Nephron progenitor cell (in vitro differentiated cells): Measurements from ENCODE around the gene OR5V1.
A peak's percentile ranks its signal among the peaks of the same experiment; 100 is the strongest.
"Not testable (repeated sequence)": the region's sequence is repeated elsewhere in the genome, so short reads cannot be mapped to it uniquely, and the experiment has no call there.

Experiments used
- DNase-seq: peaks from one replicate; pipeline ENCODE4 v3.0.0; 2021
- H3K27ac Mint-ChIP-seq: 2 replicates; pipeline ENCODE4 v1.8.0; 2021; ENCODE audit warnings: mild to moderate bottlenecking, moderate library complexity, mixed read lengths
- H3K27me3 Mint-ChIP-seq: 2 replicates; pipeline ENCODE4 v1.8.0; 2021; ENCODE audit warnings: mild to moderate bottlenecking, low read depth, mixed read lengths; ENCODE audit not compliant: poor library complexity
- H3K36me3 Mint-ChIP-seq: 2 replicates; pipeline ENCODE4 v1.8.0; 2021; ENCODE audit warnings: low read depth, mixed read lengths
- H3K4me1 Mint-ChIP-seq: 2 replicates; pipeline ENCODE4 v1.8.0; 2021; ENCODE audit warnings: mixed read lengths
- H3K4me3 Mint-ChIP-seq: 2 replicates; pipeline ENCODE4 v1.8.0; 2021; ENCODE audit warnings: mild to moderate bottlenecking, moderate library complexity, mixed read lengths
- H3K9me3 Mint-ChIP-seq: 2 replicates; pipeline ENCODE4 v1.8.0; 2021; ENCODE audit warnings: mild to moderate bottlenecking, moderate library complexity, mixed read lengths
- TF ChIP-seq, protein P1 (sequence below): fragments of 200-600 bp; sonication (generic); IDR thresholded peaks from 2 replicates; pipeline ENCODE4 v1.5.0; 2021; ENCODE audit warnings: antibody characterized with exemption

Gene OR5V1

DNA sequence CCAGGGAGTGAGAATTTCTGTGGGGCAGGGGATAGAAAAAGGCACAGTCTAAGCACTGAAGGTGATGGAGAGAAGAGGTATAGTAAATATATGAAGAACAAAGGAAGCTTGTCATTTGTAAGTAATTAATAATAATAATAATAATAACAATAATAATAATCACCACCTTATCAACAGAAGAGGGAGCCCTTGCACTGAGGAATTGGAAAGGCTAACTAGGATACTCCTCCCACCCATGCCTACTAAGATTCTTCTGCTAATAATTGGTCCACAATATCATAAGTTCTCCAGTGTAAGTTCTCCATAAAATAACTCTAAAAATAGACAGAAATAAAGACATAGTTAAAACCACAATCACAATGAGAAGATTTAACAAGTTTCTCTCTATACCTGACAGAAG, 7.3 kb upstream of the OR5V1 start:
- no peak overlapping the region for H3K4me3 Mint-ChIP-seq
- H3K9me3 Mint-ChIP-seq, result no peaks in the 10 kb centered on the region
- no peaks in the 10 kb centered on the region for H3K27me3 Mint-ChIP-seq
- no peaks in the 10 kb centered on the region for H3K4me1 Mint-ChIP-seq
- TF ChIP-seq, protein P1, sequence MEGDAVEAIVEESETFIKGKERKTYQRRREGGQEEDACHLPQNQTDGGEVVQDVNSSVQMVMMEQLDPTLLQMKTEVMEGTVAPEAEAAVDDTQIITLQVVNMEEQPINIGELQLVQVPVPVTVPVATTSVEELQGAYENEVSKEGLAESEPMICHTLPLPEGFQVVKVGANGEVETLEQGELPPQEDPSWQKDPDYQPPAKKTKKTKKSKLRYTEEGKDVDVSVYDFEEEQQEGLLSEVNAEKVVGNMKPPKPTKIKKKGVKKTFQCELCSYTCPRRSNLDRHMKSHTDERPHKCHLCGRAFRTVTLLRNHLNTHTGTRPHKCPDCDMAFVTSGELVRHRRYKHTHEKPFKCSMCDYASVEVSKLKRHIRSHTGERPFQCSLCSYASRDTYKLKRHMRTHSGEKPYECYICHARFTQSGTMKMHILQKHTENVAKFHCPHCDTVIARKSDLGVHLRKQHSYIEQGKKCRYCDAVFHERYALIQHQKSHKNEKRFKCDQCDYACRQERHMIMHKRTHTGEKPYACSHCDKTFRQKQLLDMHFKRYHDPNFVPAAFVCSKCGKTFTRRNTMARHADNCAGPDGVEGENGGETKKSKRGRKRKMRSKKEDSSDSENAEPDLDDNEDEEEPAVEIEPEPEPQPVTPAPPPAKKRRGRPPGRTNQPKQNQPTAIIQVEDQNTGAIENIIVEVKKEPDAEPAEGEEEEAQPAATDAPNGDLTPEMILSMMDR, result no peak
- peak overlapping the region; percentile 37 for H3K27ac Mint-ChIP-seq
- H3K36me3 Mint-ChIP-seq, result no peaks in the 10 kb centered on the region
- no peak for DNase-seq

DNA sequence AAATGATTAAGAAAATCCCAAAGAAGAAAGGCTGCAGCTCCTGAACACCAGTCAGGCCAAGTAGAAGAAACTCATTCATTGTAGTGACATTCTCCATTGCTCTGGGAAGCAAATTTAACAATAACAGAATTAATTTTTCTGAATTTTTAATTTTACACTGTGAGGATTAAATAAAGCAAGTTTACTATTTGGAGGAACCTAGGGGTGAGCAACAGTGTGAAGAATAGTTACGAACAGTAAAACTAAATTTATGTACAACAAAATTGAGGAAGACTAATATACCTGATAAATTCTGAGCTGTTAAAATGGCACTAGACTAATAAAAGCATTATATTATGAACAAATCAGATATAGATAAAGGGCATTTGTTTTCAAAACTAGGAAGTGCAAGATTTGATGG, 6.5 kb upstream of the OR5V1 start, which contains the start of gene OR12D3:
TSS of gene OR12D3 (minus strand) at position 101 of the 400 bp plus-strand sequence. CDS start at position 97, 4 bp downstream.
- Mint-ChIP-seq H3K27me3 (no peaks in the 10 kb centered on the region), H3K27ac (peak within 1 kb of the TSS; percentile 37), H3K36me3 (no peaks in the 10 kb centered on the region), H3K9me3 (no peaks in the 10 kb centered on the region), H3K4me3 (no peak within 1 kb of the TSS), H3K4me1 (no peaks in the 10 kb centered on the region)
- DNase-seq, result no peak
- TF ChIP-seq, protein P1, result no peak

DNA sequence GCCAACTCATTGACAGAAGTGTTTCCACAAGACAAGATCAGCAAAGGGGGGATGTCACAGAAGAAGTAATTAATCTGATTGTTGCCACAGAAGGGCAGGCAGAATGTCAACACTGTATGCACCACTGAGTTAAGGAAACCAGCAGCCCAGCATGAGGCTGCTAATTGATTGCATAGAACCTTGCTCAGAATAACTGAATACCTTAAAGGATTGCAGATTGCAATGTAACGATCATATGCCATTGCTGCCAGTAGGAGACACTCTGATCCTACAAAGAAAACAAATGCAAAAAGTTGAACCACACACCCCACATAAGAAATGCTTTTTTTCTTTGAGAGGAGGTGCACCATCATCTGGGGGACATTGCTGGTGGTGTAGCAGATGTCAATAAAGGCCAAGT, 13.1 kb downstream of the OR5V1 start:
- no peaks in the 10 kb centered on the region for H3K27me3 Mint-ChIP-seq
- TF ChIP-seq, protein P1, result no peak
- H3K4me3 Mint-ChIP-seq, result no peak overlapping the region
- peaks cover 24% of the 10 kb centered on the region for H3K9me3 Mint-ChIP-seq
- DNase-seq, result no peak
- no peak overlapping the region for H3K27ac Mint-ChIP-seq
- no peaks in the 10 kb centered on the region for H3K4me1 Mint-ChIP-seq
- H3K36me3 Mint-ChIP-seq, result no peaks in the 10 kb centered on the region

DNA sequence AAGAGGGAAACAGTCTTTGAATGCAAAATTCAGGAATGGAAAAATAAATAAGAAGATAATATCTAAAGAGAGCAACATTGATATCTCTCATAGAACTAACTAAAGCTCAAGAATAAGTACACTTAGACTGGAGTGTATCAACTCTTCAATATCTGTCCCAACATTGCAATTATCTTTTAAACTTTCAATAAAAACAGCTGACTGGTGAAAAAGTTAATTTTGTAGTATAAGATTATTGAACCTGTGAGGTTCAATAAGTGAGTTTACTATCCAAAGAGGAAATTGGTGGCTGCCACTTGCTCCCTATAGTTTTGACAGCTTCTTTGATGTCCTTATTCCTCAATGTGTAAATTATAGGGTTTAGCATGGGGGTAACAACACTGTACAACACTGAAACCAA, 13.7 kb downstream of the OR5V1 start:
- H3K27ac Mint-ChIP-seq, result no peak overlapping the region
- peaks cover 27% of the 10 kb centered on the region for H3K9me3 Mint-ChIP-seq
- TF ChIP-seq, protein P1, result no peak
- no peaks in the 10 kb centered on the region for H3K27me3 Mint-ChIP-seq
- no peaks in the 10 kb centered on the region for H3K36me3 Mint-ChIP-seq
- no peaks in the 10 kb centered on the region for H3K4me1 Mint-ChIP-seq
- DNase-seq, result no peak
- no peak overlapping the region for H3K4me3 Mint-ChIP-seq

DNA sequence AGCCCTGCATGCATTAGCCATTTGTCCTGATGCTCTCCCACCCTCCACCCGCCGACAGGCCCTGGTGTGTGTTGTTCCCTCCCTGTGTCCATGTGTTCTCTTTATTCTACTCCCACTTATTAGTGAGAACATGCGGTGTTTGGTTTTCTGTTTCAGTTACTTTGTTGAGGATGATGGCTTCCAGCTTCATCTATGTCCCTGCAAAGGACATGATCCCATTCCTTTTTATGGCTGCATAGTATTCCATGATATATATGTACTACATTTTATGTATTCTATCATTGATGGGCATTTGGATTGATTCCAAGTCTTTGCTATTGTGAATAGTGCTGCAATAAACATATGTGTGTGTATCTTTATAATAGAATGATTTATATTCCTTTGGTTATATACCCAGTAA, 19.3 kb downstream of the OR5V1 start:
- H3K4me3 Mint-ChIP-seq, H3K27ac Mint-ChIP-seq, DNase-seq, H3K4me1 Mint-ChIP-seq, H3K27me3 Mint-ChIP-seq, H3K36me3 Mint-ChIP-seq: not testable (repeated sequence)
- H3K9me3 Mint-ChIP-seq, result peaks cover 29% of the 10 kb centered on the region

DNA sequence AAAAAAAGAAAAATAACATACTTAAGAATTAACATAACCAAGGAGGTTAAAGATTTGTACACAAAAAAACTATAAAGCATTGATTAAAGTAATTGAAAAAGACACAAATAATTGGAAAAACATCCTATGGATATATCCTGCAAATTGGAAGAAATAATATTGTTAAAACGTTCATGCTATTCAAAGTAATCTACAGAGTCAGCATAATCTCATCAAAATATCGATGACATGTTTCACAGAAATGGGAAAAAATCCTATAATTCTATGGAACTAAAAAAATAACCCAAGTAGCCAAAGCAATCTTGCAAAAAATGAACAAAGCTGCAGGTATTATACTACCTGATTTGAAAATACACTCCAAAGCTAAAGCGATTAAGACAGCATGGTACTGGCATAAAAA, 23.3 kb downstream of the OR5V1 start:
- Mint-ChIP-seq H3K27ac (no peak overlapping the region), H3K27me3 (peaks cover 10% of the 10 kb centered on the region), H3K4me1 (no peaks in the 10 kb centered on the region), H3K9me3 (peaks cover 3% of the 10 kb centered on the region), H3K4me3 (no peak overlapping the region), H3K36me3 (no peaks in the 10 kb centered on the region)
- TF ChIP-seq, protein P1, result no peak
- DNase-seq, result no peak
